Testis (tissue), 2 donors: ENCODE measurements around the gene SPDYE16.
"Not testable (repeated sequence)": the region's sequence is repeated elsewhere in the genome, so short reads cannot be mapped to it uniquely, and the experiment has no call there.

Experiments
- POLR2A ChIP-seq: fragments of 450-650 bp; IDR thresholded peaks from one replicate; pipeline ENCODE4 v1.6.1; 2017; ENCODE audit warnings: antibody characterized with exemption, mild to moderate bottlenecking, moderate library complexity
- TF ChIP-seq, protein P1 (sequence below), 3 experiments: fragments of 450-650 bp in 2 of 3; fragments of 200-600 bp in 1 of 3; sonication (generic) in 1 of 3; IDR thresholded peaks; one replicate each; pipeline ENCODE4 v1.5.1; 2016 to 2019; ENCODE audit warnings: antibody characterized with exemption in 3 of 3, mild to moderate bottlenecking in 2 of 3, moderate library complexity in 1 of 3

DNA sequence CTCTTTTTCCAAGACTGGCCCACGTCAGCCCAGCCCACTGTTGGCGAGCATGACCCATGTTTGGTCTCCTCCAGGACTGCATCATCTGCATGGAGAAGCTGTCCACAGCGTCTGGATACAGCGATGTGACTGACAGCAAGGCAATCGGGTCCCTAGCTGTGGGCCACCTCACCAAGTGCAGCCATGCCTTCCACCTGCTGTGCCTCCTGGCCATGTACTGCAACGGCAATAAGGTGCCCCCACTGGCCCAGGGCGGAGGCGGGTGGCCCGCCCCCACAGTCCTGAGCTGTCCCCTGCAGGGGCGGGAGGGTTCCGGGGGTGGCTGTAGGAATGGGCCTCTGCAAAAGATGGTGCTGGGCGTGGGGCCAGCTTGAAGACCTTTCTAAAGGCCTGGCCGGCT lies 40.9 kb downstream of the SPDYE16 start:
- not testable (repeated sequence) for TF ChIP-seq POLR2A
- TF ChIP-seq, protein P1, sequence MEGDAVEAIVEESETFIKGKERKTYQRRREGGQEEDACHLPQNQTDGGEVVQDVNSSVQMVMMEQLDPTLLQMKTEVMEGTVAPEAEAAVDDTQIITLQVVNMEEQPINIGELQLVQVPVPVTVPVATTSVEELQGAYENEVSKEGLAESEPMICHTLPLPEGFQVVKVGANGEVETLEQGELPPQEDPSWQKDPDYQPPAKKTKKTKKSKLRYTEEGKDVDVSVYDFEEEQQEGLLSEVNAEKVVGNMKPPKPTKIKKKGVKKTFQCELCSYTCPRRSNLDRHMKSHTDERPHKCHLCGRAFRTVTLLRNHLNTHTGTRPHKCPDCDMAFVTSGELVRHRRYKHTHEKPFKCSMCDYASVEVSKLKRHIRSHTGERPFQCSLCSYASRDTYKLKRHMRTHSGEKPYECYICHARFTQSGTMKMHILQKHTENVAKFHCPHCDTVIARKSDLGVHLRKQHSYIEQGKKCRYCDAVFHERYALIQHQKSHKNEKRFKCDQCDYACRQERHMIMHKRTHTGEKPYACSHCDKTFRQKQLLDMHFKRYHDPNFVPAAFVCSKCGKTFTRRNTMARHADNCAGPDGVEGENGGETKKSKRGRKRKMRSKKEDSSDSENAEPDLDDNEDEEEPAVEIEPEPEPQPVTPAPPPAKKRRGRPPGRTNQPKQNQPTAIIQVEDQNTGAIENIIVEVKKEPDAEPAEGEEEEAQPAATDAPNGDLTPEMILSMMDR (IDR thresholded peaks at IDR 0.05), result not testable (repeated sequence)
